GM12878 (cell line): ENCODE results near the gene ATP5F1D. TPM values are rescaled to one million over a fixed set of nuclear protein-coding genes. Genes with fewer than 3 reads are reported as not detected.

ENCODE experiments used
- BCL3 ChIP-seq: IDR thresholded peaks from 2 replicates; pipeline ENCODE4 v1.6.1; 2011; ENCODE audit warnings: borderline replicate concordance, low read depth, mild to moderate bottlenecking, moderate library complexity, low read length; ENCODE audit not compliant: insufficient read depth, poor library complexity, severe bottlenecking
- E4F1 ChIP-seq: fragments of 450-650 bp; IDR thresholded peaks from 2 replicates; pipeline ENCODE4 v1.6.1; 2018; ENCODE audit warnings: borderline replicate concordance, mild to moderate bottlenecking; ENCODE audit not compliant: partially characterized antibody
- KLF5 ChIP-seq: fragments of 450-650 bp; IDR thresholded peaks from 2 replicates; pipeline ENCODE4 v1.6.1; 2014; ENCODE audit warnings: mild to moderate bottlenecking; ENCODE audit not compliant: partially characterized antibody
- LARP7 ChIP-seq: fragments of 450-650 bp; IDR thresholded peaks from 2 replicates; pipeline ENCODE4 v1.6.1; 2017; ENCODE audit warnings: mild to moderate bottlenecking
- NR2F1 ChIP-seq: fragments of 450-650 bp; conservative IDR thresholded peaks from 2 replicates; pipeline ENCODE4 v1.6.1; 2017; ENCODE audit warnings: mild to moderate bottlenecking
- SMARCA5 ChIP-seq: fragments of 450-650 bp; IDR thresholded peaks from 2 replicates; pipeline ENCODE4 v1.6.1; 2017; ENCODE audit warnings: mild to moderate bottlenecking
- USF1 ChIP-seq: IDR thresholded peaks from 2 replicates; pipeline ENCODE4 v1.6.1; 2011; ENCODE audit warnings: borderline replicate concordance, low read depth, mild to moderate bottlenecking, moderate library complexity, mixed read lengths, low read length; ENCODE audit not compliant: insufficient read depth; ENCODE audit errors: extremely low read length
- ZNF384 ChIP-seq: IDR thresholded peaks from 2 replicates; pipeline ENCODE4 v1.6.1; 2012; ENCODE audit warnings: low read depth, mild to moderate bottlenecking, low read length, improper control_type of control experiment, borderline replicate concordance
- polyA plus RNA-seq, 11 experiments: library from polyadenylated mRNA; depleted of rRNA in 4 of 11; unstranded in 6 of 11; stranded (reverse) in 5 of 11; fragments of >200 nt; fragmentation: Nextera tagmentation in 4 of 11; fragmentation: Illumina TruSeq in 1 of 11; extraction: Ambion mirVana in 4 of 11; extraction: Trizol in 1 of 11; gene quantifications; 1 replicate in 1 of 11; 2 replicates in 10 of 11; pipeline versions ENCODE4 v1.2.1 to v1.2.3, GENCODE V29; 2011 to 2016; ENCODE audit warnings: inconsistent platforms in 2 of 11, missing spikeins in 2 of 11, low read depth in 1 of 11
- total RNA-seq, 4 experiments: library from RNA; depleted of rRNA in 3 of 4; stranded (reverse); fragments of >200 nt in 3 of 4; fragmentation: Illumina TruSeq in 1 of 4; extraction: Trizol in 1 of 4; gene quantifications; 2 replicates each; pipeline versions ENCODE4 v1.2.1 to v1.2.3, GENCODE V29; 2013 to 2021
- TF ChIP-seq, protein P1 (sequence below): fragments of 450-650 bp; IDR thresholded peaks from 2 replicates; pipeline ENCODE4 v1.6.1; 2014; ENCODE audit warnings: mild to moderate bottlenecking

Gene ATP5F1D
- total and polyA plus RNA-seq, 10 of the 15 experiments (the other 5 are each of a cell fraction or from before 2014, with no cell fraction given) = 7.2 to 357 (median 49.5) TPM

- TF ChIP-seq E4F1 = no peak
- no peak for TF ChIP-seq USF1
- TF ChIP-seq, protein P1, sequence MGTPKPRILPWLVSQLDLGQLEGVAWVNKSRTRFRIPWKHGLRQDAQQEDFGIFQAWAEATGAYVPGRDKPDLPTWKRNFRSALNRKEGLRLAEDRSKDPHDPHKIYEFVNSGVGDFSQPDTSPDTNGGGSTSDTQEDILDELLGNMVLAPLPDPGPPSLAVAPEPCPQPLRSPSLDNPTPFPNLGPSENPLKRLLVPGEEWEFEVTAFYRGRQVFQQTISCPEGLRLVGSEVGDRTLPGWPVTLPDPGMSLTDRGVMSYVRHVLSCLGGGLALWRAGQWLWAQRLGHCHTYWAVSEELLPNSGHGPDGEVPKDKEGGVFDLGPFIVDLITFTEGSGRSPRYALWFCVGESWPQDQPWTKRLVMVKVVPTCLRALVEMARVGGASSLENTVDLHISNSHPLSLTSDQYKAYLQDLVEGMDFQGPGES = no peak
- TF ChIP-seq BCL3 = no peak
- TF ChIP-seq SMARCA5 = no peak
- TF ChIP-seq LARP7 = no peak
- 0 out of 2 replicates have a peak, but pooled peaks have one; percentile 29 for TF ChIP-seq NR2F1
- no peak for TF ChIP-seq KLF5
- TF ChIP-seq ZNF384 = no peak
Measured at GRCh38 chr19:1252221-1252820, 10.8 kb downstream of the ATP5F1D start (continued).
